Vagina (tissue), 2 donors: ENCODE data around the gene ZNF441.

ENCODE experiments used
- POLR2AphosphoS5 ChIP-seq, 2 donors: sonication (generic); formaldehyde crosslinking; IDR thresholded peaks; one replicate each; pipeline ENCODE4 v1.9.0; 2017; ENCODE audit warnings: antibody characterized with exemption in 2 of 2, mild to moderate bottlenecking in 2 of 2, low read depth in 1 of 2; ENCODE audit not compliant: insufficient read depth in 1 of 2
- TF ChIP-seq, protein P1 (sequence below), 3 experiments: fragments of 450-650 bp in 2 of 3; fragments of 200-600 bp in 1 of 3; sonication (generic) in 1 of 3; IDR thresholded peaks; one replicate each; pipeline ENCODE4 v1.5.1; 2017 to 2019; ENCODE audit warnings: antibody characterized with exemption in 3 of 3, mild to moderate bottlenecking in 2 of 3, moderate library complexity in 2 of 3

- TF ChIP-seq, protein P1, sequence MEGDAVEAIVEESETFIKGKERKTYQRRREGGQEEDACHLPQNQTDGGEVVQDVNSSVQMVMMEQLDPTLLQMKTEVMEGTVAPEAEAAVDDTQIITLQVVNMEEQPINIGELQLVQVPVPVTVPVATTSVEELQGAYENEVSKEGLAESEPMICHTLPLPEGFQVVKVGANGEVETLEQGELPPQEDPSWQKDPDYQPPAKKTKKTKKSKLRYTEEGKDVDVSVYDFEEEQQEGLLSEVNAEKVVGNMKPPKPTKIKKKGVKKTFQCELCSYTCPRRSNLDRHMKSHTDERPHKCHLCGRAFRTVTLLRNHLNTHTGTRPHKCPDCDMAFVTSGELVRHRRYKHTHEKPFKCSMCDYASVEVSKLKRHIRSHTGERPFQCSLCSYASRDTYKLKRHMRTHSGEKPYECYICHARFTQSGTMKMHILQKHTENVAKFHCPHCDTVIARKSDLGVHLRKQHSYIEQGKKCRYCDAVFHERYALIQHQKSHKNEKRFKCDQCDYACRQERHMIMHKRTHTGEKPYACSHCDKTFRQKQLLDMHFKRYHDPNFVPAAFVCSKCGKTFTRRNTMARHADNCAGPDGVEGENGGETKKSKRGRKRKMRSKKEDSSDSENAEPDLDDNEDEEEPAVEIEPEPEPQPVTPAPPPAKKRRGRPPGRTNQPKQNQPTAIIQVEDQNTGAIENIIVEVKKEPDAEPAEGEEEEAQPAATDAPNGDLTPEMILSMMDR (IDR thresholded peaks at IDR 0.05) = no peak
- no peak for TF ChIP-seq POLR2AphosphoS5 (IDR thresholded peaks at IDR 0.05; ENCODE audit: insufficient read depth in 1 of 2, low read depth in 1 of 2)
These were observed 9.8 kb upstream of the ZNF441 start for GRCh38 chr19:11756965-11757364.
